MM.1S (cell line): ENCODE data around the gene SLC44A5.

Experiments used
- DNase-seq: peaks from one replicate; pipeline ENCODE4 v3.0.0-alpha.2; 2015
- H2AFZ ChIP-seq: fragments of 300-600 bp; sonication (generic); 2 replicates; pipeline ENCODE4 v1.6.0; 2016; ENCODE audit warnings: antibody characterized with exemption, low read length
- H3F3A ChIP-seq: fragments of 300-600 bp; sonication (generic); 2 replicates; pipeline ENCODE4 v1.6.1; 2016; ENCODE audit warnings: mild to moderate bottlenecking, antibody characterized with exemption, low read length, moderate library complexity, mixed read lengths; ENCODE audit not compliant: insufficient read depth
- H3K27ac ChIP-seq: fragments of 300-600 bp; sonication (generic); 2 replicates; pipeline ENCODE4 v1.5.1; 2016; ENCODE audit warnings: mild to moderate bottlenecking, low read length
- H3K27me3 ChIP-seq: fragments of 300-600 bp; sonication (generic); replicated peaks from 2 replicates; pipeline ENCODE4 v1.6.0; 2016; ENCODE audit warnings: low read length; ENCODE audit not compliant: insufficient read depth
- H3K36me3 ChIP-seq: fragments of 300-600 bp; sonication (generic); replicated peaks from 2 replicates; pipeline ENCODE4 v1.6.1; 2016; ENCODE audit warnings: mild to moderate bottlenecking, low read length, mixed read lengths; ENCODE audit not compliant: insufficient read depth
- H3K4me1 ChIP-seq: fragments of 300-600 bp; sonication (generic); 2 replicates; pipeline ENCODE4 v1.6.1; 2016; ENCODE audit warnings: low read length, mixed read lengths
- H3K4me2 ChIP-seq: fragments of 300-600 bp; sonication (generic); 2 replicates; pipeline ENCODE4 v1.6.0; 2016; ENCODE audit warnings: low read depth, low read length
- H3K4me3 ChIP-seq: fragments of 300-600 bp; sonication (generic); 2 replicates; pipeline ENCODE4 v1.5.1; 2016; ENCODE audit warnings: low read length, mixed read lengths
- H3K79me2 ChIP-seq: fragments of 300-600 bp; sonication (generic); 2 replicates; pipeline ENCODE4 v1.6.1; 2016; ENCODE audit warnings: mixed run types, low read length, mixed read lengths
- H3K9ac ChIP-seq: fragments of 300-600 bp; sonication (generic); 2 replicates; pipeline ENCODE4 v1.6.1; 2016; ENCODE audit warnings: low read length, mixed read lengths
- H3K9me2 ChIP-seq: fragments of 300-600 bp; sonication (generic); replicated peaks from 2 replicates; pipeline ENCODE4 v1.6.1; 2016; ENCODE audit warnings: mild to moderate bottlenecking, low read length, mixed read lengths; ENCODE audit not compliant: insufficient read depth
- H3K9me3 ChIP-seq: fragments of 300-600 bp; sonication (generic); replicated peaks from 2 replicates; pipeline ENCODE4 v1.6.1; 2016; ENCODE audit warnings: mild to moderate bottlenecking, low read length, mixed read lengths; ENCODE audit not compliant: insufficient read depth
- H4K20me1 ChIP-seq: fragments of 300-600 bp; sonication (generic); 2 replicates; pipeline ENCODE4 v1.6.1; 2016; ENCODE audit warnings: mild to moderate bottlenecking, low read length, moderate library complexity, mixed read lengths; ENCODE audit not compliant: insufficient read depth
- CTCF ChIP-seq: fragments of 300-600 bp; sonication (generic); IDR thresholded peaks from 2 replicates; pipeline ENCODE4 v1.5.1; 2016; ENCODE audit warnings: antibody characterized with exemption, low read length, mixed read lengths
- EZH2 ChIP-seq: fragments of 300-600 bp; sonication (generic); optimal IDR thresholded peaks from 2 replicates; pipeline ENCODE3; 2017; ENCODE audit warnings: low read depth, mild to moderate bottlenecking, antibody characterized with exemption, low read length, mixed read lengths
- EZH2phosphoT487 ChIP-seq: fragments of 300-600 bp; sonication (generic); IDR thresholded peaks from 2 replicates; pipeline ENCODE4 v1.6.1; 2018; ENCODE audit warnings: antibody characterized with exemption, low read length

The SLC44A5 gene

GRCh38 chr1:75243124-75243523 is 367.8 kb downstream of the SLC44A5 start:
- no peaks in the 10 kb centered on the region for H4K20me1 ChIP-seq
- no peak for DNase-seq
- TF ChIP-seq EZH2phosphoT487 (no peak), CTCF (no peak), EZH2 (no peak)
- H3K9ac ChIP-seq: no peak overlapping the region
- no peak overlapping the region for H3K27ac ChIP-seq
- no peaks in the 10 kb centered on the region for H3K79me2 ChIP-seq
- H3F3A ChIP-seq: no peaks in the 10 kb centered on the region
- no peak overlapping the region for H3K4me3 ChIP-seq
- no peaks in the 10 kb centered on the region for H3K36me3 ChIP-seq
- no peak overlapping the region for H3K4me2 ChIP-seq
- no peaks in the 10 kb centered on the region for H3K9me2 ChIP-seq
- no peaks in the 10 kb centered on the region for H3K27me3 ChIP-seq
- no peaks in the 10 kb centered on the region for H3K9me3 ChIP-seq
- no peaks in the 10 kb centered on the region for H3K4me1 ChIP-seq
- H2AFZ ChIP-seq: no peak overlapping the region

DNA sequence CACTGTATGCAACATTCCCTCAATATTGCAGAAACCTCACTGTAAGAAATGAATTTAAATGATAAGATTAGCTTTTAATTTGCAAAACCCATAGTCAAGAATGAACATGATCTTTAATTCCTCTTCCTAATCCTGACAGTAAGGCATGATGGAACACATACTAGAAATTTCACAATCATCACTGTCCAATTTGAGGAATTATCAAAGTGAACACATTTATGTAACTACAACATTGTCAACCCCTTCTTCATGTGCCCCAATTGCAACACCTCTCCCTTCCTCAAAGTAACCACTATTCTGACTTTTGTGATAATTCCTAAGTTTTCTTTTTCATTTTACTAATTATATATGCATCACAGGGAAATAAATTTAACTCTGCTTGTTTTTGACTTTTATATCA is 373.6 kb downstream of the SLC44A5 start:
- Histone ChIP-seq H3K9me2 (no peaks in the 10 kb centered on the region), H3K79me2 (no peaks in the 10 kb centered on the region), H3K27me3 (no peaks in the 10 kb centered on the region), H3K4me3 (no peak overlapping the region), H3F3A (no peaks in the 10 kb centered on the region), H2AFZ (no peak overlapping the region), H3K4me1 (no peaks in the 10 kb centered on the region), H4K20me1 (no peaks in the 10 kb centered on the region), H3K27ac (no peak overlapping the region), H3K36me3 (no peaks in the 10 kb centered on the region), H3K4me2 (no peak overlapping the region), H3K9ac (no peak overlapping the region), H3K9me3 (no peaks in the 10 kb centered on the region)
- TF ChIP-seq EZH2phosphoT487: no peak
- no peak for TF ChIP-seq EZH2
- no peak for TF ChIP-seq CTCF
- DNase-seq: no peak

DNA sequence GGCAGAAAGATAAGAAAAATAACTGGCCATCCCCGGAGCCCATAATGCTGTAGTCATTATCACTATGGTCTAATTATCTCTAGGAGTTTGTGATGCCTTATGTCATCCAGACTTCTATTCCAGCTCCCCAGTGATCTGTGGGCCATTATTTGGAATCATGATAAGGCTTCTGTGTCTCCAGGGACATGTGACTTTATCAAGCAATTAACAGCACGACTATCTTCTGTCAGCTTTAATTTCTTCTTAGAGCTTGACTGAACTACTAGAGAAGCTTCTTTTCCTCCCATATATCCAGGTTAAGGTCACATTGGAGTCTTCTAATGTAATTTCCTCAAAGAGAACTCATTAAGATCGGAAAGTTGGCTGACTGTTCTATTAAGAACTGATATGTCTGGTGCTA is 376.4 kb downstream of the SLC44A5 start:
- Histone ChIP-seq H3K4me2 (no peak overlapping the region), H4K20me1 (no peaks in the 10 kb centered on the region), H3K36me3 (no peaks in the 10 kb centered on the region), H3K79me2 (no peaks in the 10 kb centered on the region), H3F3A (no peaks in the 10 kb centered on the region), H3K27me3 (no peaks in the 10 kb centered on the region), H2AFZ (no peak overlapping the region), H3K9ac (no peak overlapping the region), H3K4me3 (no peak overlapping the region), H3K9me3 (no peaks in the 10 kb centered on the region), H3K9me2 (no peaks in the 10 kb centered on the region), H3K27ac (no peak overlapping the region), H3K4me1 (no peaks in the 10 kb centered on the region)
- no peak for DNase-seq
- TF ChIP-seq CTCF: no peak
- no peak for TF ChIP-seq EZH2
- no peak for TF ChIP-seq EZH2phosphoT487
